GM18867 (cell line): Measurements from ENCODE around the gene MSI2.

Experiments used
- ATAC-seq: cut with Tn5 transposase; IDR thresholded peaks from one replicate; pipeline ENCODE4 v1.9.1; 2021; ENCODE audit warnings: mild to moderate bottlenecking, moderate library complexity; ENCODE audit not compliant: unreplicated experiment

MSI2 gene

GRCh38 chr17:57406981-57407286 is 150.6 kb downstream of the MSI2 start:
- no peak for ATAC-seq

DNA sequence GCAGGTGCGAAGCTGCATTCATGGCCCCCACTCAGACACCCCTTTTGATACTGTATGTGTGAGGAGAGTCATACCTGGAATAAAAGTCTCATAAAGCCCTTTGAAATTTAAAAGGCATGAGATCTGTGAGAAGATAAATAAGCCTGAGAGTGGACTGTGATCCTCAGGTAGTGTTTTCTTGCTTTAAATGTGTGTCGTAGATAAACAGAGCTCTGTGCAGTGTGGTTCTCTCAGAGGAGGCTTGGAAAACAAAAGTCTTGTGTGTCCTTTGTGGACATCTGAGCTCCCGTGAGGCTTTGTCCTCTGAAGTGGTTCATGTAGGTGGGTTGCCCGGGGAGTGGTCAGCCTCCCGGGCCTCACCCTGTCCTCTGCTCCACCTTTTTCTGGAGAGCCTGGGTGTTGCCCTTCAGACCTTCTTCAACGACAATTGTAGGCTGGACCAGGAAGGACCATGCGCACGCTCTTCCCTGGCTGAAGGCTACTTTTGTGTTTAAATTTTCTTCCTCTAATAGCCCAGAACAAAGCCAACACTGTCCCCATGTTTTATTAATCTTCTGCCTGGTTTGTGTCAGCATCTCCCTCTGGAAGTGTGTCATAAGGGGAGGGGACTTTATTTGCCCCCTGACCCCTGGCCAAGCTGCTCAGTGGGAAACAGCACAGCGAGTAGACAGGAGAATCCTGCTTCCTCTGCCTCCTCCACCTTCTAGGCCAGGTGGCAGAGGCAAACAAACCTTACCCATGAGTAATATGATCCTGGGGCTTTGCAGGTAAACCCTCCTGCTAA is 151.2 kb downstream of the MSI2 start:
- ATAC-seq: no peak

DNA sequence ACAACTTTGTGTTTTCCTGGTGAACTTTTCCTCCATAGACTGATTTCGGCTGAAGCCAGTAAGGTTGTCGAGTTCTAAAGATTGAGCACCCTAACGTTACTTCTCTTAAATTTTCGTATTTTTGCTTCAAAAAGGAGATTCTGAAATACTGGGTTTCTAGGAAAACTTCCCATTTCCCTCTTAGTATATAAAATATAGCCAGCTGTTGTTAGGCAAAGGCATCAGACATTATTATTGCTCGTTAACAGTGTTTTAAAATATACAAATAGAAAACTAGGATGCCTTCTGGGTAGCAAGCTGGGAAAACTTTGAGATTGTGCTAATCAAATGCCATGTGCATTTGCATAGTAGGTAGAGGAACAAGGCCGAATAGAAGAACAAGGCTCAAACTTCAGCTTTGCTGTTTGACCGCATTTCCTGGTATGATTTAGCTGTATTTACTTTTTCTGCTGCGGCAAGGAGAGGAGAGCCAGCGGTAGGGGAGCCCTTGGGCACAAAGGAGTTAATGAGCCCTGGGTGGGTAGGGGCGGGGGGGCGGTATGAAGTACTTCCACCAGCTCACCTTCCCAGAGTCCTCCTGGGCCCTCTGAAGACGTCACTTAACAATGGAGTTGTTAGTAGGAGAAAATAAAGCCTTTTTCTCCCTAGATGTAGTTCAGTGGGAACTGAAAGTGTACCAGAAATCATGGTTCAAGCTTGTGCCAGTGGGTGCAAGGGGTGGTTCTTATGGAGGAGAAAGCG is 151.9 kb downstream of the MSI2 start:
- ATAC-seq: no peak

GRCh38 chr17:57410169-57410568 is 153.8 kb downstream of the MSI2 start:
- ATAC-seq: no peak

DNA sequence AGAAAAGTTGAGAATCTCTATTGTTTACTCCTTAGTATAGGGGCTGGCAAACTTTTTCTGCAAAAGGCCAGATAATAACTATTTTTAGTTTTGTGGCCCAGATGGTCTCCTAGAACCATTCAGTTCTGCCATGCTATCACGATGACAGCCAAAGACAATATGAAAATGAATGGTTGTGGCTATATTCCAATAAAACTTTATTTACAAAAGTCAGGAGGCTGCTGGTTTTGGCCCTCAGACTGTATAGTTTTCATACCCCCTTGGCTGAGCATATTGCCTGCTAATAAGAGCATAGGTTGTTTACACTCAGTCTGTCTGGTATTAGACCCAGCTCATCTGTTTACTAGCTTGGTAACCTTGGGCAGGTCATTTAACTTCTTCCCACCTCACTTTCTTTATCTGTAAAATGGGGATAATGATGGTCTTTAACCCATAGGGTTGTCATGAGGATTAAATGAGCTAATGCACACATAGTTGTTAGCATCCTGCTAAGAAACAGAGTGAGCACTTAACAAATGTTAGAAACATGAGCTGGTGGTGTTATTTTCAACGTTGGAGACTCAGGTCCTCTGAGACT is 156.3 kb downstream of the MSI2 start:
- ATAC-seq: no peak

DNA sequence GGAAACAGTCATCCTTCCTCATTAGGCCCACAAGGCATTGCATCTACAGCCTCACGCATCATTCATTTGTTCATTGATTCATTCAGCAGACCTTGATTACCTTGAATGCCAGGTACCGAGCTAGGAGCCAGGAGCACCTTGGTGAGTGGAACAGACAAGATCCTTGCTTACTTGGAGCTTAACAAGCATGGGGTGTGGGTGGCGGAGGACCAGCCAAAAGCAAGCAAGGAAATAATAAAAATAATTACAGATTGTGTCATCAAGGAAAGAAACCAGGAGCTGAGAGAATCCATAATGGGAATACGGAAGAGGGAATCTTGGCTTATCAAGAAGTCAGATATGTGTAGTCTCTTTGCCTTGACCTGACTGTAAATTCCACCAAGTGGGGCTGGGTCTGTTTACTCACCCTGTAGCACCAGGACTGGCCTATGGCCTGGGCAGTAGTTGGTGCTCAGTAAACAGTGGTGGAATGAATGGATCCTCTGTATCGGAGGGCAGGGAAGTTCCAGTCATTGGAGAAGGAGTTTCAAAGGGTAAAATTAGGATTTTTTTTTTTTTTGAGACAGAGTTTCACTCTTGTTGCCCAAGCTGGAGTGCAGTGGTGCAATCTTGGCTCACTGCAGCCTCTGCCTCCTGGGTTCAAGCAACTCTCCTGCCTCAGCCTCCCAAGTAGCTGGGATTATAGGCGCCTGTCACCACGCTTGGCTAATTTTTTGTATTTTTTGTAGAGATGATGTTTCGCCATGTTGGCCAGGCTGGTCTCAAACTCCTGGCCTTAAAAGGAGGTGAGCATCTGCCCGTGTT is 157.7 kb downstream of the MSI2 start:
- no peak for ATAC-seq

GRCh38 chr17:57415751-57416207 is 159.5 kb downstream of the MSI2 start:
- ATAC-seq: no peak

- ATAC-seq: no peak
Observed at GRCh38 chr17:57416369-57416768, 160.0 kb downstream of the MSI2 start.

GRCh38 chr17:57417956-57418355 is 161.6 kb downstream of the MSI2 start:
- ATAC-seq: no peak

DNA sequence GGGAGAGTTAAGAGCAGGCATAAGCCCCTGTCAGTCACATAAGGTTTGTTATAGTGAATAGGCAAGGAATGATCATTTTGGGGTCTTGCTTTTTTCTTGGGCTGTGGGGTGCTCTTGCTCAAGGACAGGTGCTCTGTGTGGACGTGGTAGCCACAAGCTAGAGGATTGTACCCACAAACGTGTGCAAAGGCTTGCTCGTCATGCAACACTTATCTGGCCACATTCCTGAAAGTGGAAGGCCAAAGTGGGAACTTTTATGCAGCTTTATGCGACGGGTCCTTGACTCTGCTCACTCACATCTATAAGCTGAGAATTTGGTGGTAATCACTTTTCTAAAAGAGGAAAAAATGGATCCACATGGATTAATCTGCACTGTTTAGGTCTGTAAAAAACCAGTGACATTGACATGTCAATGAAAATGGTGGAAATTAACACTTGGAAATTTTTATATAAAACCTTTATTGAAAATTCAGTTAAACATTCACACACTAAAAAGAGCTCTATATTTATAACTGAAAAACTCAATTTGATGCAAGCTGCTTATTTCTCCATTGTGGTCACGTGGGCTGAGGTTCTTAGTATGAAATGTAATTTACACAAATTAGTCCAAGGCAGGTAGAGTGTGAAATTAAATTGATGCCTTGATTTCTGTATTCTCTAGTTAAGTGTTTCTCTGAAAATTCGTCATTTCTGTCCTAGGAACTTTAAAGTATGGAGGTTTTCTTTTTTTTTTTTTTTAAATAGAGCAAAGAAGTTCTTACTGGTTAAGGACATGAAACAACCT is 162.3 kb downstream of the MSI2 start:
- ATAC-seq: no peak

DNA sequence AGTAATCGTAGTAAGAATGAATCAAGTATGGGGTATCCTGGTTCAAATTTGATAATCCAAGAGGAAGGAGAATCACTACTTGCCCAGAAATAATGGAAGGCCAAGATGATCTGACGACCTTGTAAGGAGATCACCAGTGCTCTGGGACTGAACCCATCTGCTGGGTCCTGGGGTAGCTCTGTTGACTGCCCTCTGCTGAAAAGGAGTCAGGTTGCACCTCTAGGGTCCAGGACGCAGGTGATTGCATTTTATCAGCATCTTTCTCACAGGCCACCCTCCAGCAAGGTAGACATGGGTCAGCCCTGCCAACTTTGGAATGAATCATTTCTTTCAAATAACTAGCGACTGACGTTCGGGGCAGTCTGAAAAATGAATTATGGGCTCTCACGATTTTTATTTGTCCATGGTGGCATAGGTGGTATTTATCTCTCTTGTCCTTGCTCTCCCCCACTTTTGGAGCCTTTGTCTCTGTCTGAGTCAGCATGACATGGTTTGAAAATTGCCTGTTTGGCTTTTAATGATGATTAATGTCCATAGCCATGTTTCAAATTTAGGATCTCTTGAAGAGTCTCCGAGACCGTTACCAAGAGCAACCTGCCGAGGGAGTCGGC is 163.7 kb downstream of the MSI2 start:
- ATAC-seq: no peak

GRCh38 chr17:57420734-57421717 is 164.7 kb downstream of the MSI2 start:
- ATAC-seq: no peak

GRCh38 chr17:57422574-57423164 is 166.3 kb downstream of the MSI2 start:
- peak; percentile 64 for ATAC-seq

DNA sequence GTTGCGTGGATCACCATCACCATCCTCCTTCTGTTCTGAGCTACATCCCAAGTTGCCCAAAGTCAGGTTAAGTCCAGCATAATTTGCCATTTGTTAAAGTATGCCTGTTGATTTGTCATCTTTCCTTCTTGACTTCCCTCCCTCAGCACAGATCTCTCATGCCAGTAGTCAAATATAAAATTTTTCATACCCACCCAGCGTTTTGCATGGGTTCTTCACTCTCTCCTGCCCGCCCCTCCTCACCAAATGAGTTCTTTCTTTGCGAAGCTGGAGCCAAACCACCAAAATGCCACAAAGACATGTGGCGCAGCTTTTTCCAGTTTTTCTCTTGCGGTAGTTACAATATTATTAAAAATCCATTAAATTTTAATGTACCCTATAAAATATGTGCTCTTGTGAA is 167.2 kb downstream of the MSI2 start:
- no peak for ATAC-seq

GRCh38 chr17:57424273-57424672 is 167.9 kb downstream of the MSI2 start:
- no peak for ATAC-seq

DNA sequence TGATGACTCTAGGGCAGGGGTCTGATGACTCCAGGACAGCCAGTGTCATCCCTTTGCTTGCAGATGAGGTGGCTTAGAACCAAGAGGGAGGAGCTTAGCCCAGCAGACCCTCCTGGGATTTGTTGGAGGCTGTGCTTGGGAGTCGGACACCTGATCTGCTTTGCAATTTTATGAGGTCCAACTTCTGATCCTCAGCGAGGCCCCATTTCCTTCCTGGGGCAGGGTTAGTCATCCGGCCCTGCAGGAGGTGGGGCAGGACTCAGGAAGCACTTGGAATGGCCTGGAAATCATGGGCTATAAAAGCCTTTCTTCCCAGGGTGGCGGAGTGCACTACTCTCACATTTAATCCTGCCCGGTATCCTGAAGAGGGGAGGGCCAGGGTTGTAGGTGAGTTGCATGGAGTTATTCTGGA is 168.5 kb downstream of the MSI2 start:
- ATAC-seq: no peak

GRCh38 chr17:57425431-57425830 is 169.1 kb downstream of the MSI2 start:
- ATAC-seq: no peak
